AML-193 (cell line): ENCODE measurements around the gene RBPJL.

Source experiments
- DNase-seq, 2 experiments: peaks; one replicate each; lab custom pipeline; 2025; lab: John Stamatoyannopoulos, UW

RBPJL gene

DNA sequence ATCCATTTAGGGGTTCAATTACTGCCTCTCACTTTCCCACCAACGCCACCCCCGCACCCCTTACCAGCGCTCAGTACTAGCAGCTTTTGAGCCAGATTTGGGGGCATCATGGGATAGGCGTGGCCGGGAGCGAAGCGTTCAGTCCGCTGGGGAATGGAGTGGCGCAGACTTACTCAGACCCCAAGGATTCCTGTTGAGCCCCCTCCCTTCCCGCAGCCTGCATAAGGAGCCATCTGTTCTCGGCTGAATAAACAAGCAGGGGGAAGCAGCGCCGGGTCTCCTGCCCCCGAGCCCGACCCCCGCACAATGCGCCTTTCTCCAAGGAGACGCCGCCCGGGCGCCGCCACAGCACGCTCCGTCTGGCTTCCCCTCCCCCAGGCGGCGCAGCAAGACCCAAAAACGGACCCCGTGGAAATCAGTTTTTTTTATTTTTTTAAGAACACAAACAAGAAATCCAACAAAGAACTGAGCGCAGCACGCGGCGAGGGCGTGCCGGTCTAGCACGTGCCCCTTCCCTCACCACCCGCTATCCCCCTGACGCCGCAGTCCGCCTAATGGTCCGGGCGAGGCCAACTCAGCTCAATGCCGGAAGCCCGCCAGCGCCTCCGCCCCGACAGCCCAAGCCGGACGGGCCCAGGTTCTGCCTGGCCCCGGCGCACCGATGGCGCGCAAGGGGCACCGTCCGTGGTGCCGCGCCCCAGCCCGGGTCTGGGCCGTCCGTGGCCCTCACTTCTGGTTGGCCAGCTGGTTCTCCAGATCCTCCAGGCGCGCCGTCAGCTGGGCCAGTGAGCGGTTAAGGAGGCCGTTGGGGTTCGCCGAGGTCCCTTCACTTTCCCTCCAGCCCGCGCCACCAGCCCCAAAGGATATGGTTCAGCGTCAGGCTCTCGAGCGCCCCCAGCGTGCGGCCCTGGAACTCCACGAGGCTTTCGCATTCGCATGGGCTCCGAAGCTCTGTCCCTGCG, 13.3 kb upstream of the RBPJL start:
- DNase-seq: no peak

GRCh38 chr20:45294003-45294368, 12.7 kb upstream of the RBPJL start:
- no peak for DNase-seq

DNA sequence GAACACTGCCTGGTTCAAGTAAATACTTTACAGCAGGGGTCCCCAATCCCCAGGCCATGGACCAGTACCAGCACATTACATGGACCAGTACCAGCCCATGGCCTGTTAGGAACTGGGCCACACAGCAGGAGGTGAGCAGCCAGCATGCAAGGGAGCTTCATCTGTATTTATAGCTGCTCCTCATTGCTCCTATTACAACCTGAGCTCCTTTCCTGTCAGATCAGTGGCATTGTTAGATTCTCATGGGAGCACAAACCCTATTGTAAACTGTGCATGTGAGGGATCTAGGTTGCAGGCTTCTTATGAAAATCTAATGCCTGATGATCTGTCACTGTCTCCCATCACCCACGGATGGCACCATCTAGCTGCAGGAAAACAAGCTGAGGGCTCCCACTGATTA, 12.0 kb upstream of the RBPJL start:
- no peak for DNase-seq

DNA sequence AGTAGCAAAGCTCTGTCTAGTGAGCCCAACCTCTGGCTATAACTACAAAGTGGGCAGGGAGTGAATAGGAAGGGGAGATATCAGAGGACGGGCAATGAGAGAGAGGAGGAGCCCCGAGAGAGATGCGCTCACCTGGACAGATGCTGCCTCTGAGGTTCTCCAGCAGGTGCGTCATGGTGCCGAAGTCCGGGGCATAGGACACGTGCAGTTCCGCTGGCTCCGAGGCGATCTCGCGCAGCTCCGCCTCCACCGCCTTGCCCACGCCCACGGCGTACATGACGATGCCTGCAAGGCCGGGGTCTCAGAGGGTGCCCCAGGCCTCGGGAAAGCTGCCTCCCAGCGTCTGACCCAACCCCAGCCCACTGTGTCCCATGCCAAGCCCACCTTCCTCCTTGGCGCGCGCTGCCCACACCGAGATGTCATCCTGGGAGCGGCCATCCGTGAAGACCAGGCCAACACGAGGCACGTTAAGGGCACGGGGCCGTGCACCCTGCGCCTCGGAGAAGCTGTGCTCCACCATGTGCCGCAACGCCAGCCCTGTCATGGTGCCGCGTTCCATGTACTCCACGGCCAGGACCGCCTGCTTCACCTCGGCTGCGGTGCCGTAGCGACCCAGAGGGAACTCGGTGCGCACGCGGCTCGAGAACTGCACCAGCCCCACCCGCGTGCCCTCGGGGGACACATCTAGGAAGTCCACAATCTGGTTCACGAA, 8.7 kb upstream of the RBPJL start:
- no peak for DNase-seq

- no peak for DNase-seq
These were observed 6.9 kb upstream of the RBPJL start for GRCh38 chr20:45299786-45300185.

GRCh38 chr20:45300961-45301360, 5.7 kb upstream of the RBPJL start:
- no peak for DNase-seq

DNA sequence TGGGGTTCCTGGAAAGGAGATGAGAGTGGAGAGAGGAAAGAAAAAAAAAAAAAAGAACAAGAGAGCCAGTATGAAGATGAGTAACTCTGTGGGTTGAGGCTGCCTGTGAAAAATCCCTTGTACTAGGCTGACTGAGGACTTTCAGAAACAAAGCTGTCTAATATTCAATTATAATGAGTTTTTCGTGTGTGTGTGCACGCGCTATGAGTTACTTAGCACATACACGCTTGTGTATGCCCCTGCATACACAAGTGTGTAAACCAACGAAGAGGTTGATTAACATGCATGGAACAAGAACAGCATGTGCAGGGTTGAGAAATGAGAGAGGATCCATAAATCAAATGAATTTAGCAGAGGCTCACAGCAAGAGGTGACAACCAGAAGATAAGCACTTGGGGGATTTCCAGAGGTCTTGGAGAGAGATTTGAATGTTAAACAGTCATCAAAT, 4.8 kb upstream of the RBPJL start:
- DNase-seq: no peak

GRCh38 chr20:45303586-45304463, 2.8 kb upstream of the RBPJL start:
- no peak for DNase-seq

- no peak for DNase-seq
These were observed 2.1 kb upstream of the RBPJL start for GRCh38 chr20:45304464-45304999.

DNA sequence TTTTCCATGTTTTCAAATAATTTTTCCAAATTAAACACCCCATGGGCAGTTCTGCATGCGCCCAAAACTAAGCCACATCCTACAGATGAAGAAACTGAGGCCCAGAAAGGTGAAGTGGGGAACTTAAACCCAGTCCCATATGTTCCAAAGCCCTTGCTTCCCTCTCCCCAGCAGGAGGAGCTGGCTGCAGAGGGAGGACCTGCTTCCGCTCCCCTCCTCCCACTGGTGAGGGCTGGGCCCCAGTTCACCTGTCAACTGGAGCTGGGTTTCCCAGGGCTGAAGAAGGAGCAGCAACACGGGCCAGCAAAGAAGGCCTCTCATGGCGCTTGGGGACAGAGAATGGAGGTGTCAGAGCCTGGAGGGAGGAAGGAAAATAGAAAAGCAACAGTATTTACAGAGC, 1.4 kb upstream of the RBPJL start:
- no peak for DNase-seq

DNA sequence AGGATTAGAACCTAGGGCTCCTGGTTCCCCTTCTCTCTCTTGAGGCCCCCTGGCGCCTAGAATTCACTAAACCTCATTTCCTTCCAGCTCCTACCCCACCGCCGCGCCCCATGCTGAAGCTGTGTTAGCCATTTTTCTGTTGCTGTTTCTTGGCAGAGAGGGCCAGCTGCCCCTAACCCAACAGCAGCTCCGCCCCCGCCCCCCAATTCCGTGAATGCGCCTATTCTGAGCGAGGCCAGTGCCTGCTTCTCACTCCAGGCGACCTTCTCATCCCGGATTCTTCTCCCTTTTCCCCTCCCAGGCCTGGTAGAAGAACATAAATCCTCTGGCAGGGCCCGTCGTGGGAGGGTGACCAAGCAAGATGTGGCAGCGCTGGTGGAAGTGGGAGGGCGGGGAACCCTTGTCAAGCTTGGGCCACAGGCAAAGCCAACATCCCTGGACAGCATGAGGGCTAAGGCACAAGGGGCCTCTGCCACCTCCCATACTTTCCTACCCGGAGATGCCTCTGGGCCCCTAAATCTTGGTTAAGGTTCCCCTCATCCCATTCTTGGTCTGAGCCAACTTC, 518 bp downstream of the RBPJL start:
- no peak for DNase-seq

DNA sequence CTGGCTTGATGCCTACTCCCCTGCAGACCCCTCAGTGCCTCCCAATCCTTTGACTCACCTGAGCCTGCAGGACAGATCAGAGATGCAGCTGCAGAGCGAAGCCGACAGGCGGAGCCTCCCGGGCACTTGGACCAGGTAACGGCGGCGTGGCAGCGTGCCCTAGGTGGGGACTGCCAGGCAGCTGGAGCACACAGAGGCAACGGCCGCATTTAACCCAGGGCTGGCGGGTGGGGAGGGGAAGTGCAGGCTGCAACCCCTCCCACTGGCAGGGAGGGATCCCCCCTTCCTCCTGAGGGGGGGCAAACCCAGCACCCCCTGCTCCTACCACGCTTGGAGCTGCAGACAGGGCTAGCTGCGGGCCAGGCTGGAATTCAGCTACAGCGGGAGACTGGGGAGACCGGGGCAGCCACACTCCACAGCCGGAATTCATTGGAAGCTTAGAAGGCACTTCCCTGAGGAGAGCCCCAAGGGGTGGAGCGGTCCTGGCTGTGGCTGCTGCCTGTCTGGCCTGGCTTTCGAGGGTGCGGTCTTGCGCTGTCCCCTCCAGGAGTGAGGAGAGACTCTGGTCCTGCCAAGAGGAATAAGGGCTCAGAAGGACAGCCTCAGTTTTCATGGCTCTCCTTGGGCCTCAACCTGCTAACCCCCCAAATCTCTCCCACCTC, 1.6 kb downstream of the RBPJL start, which contains the start of gene MATN4:
Gene MATN4, minus strand, starts transcription at position 183 of the 662 bp plus-strand sequence. CDS start 2,717 bp downstream, outside the sequence.
- DNase-seq: no peak

GRCh38 chr20:45309075-45309474, 2.4 kb downstream of the RBPJL start:
- no peak for DNase-seq

- DNase-seq: no peak
These were observed 5.1 kb downstream of the RBPJL start for GRCh38 chr20:45311589-45312211.

DNA sequence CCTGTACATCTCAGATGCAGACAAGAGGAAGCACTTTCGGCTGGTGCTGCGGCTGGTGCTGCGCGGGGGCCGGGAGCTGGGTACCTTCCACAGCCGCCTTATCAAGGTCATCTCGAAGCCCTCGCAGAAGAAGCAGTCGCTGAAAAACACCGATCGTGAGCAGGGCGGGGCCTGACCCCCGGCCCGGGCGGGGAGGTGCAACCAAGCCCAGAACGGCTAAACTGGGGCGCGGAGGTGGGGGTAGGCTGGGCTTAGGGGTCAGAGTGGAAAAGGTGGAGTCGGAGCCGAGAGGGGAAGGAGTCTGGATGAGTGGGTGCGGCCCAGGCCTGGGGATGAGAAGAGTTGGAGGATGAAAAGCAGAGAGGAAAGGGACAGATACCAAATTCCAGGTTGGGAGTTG, 5.6 kb downstream of the RBPJL start:
- no peak for DNase-seq

DNA sequence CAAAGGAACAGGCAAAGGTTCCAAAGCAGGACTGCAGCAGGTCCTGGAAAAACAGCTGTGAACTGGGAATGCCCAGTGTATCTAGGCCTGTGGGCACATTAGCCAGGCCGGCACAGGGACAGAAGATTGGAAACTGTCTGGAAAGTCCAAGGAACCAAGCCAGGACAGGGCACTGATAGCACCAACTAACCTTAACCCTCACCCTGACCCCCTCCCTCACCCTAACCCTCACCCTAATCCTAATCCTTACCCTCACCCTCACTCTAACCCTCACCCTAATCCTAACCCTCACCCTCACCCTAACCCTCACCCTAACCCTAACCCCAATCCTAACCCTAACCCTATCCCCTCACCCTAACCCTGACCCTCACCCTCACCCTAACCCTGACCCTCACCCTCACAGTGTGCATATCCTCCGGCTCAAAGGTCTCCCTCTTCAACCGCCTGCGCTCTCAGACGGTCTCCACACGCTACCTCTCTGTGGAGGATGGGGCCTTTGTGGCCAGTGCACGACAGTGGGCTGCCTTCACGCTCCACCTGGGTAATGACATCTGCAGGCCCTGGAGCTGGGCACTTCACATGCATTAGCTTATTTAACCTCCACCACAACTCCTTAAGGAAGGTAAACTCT, 6.5 kb downstream of the RBPJL start:
- DNase-seq: no peak

DNA sequence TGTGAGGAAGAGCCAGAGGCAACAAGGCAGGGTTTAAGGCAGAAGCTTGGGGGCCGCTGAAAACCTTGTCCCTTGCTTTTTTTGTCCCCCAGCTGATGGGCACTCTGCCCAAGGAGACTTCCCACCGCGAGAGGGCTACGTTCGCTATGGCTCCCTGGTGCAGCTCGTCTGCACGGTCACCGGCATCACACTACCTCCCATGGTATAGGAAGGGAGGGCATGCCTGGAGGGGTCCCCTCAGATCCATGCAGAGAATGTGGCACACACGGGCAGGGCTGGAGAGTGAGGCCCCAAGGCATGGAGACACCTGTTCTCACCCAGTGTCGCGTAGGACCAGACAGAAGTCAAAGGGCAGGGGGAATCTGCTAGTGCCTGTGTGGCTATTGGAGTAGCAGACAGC, 7.3 kb downstream of the RBPJL start:
- DNase-seq: no peak

DNA sequence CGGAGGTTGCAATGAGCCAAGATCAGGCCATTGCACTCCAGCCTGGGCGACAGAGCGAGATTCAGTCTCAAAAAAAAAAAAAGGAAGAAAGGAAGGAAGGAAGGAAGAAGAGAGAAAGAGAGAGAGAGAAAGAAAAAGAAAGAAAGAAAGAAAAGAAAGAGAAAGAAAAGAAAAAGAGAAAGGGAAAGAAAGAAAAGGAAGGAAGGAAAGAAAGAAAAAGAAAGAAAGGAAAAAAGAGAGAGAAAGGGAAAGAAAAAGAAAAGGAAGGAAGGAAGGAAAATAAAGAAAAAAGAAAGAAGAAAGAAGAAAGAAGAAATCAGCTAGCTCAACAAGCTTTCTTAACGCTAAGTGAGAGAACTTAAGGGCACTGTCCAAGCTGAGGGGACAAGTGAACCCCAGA, 9.0 kb downstream of the RBPJL start:
- no peak for DNase-seq

GRCh38 chr20:45316150-45317080, 9.8 kb downstream of the RBPJL start:
- DNase-seq: no peak
